IMR-90 (cell line): Measurements from ENCODE around the gene HECW1. TPM values are rescaled to one million over a fixed set of nuclear protein-coding genes. Genes with fewer than 3 reads are reported as not detected.
"Not testable (repeated sequence)": the region's sequence is repeated elsewhere in the genome, so short reads cannot be mapped to it uniquely, and the experiment has no call there.

ENCODE experiments used
- ATAC-seq: fragments of 200-7000 bp; cut with Tn5 transposase; 2 replicates; pipeline ENCODE4 v1.9.1; 2020; ENCODE audit warnings: low read depth, mild to moderate bottlenecking, moderate library complexity
- BruUV-seq: library from RNA; stranded (reverse); fragments of 400-500 nt; replicated peaks from 2 replicates; lab custom pipeline; 2021; lab: Mats Ljungman, UMichigan
- CTCF ChIA-PET: fragments of 300-600 bp; formaldehyde crosslinking; extraction: SDS; loops from one replicate; lab custom pipeline; 2021; ENCODE audit warnings: antibody characterized with exemption; lab: Yijun Ruan, JAX
- POLR2A ChIA-PET: fragments of 300-600 bp; sonication (Branson Sonifier 250); formaldehyde crosslinking; loops from one replicate; lab custom pipeline; 2022; ENCODE audit warnings: antibody characterized with exemption; ENCODE audit not compliant: unreplicated experiment; lab: Charles Lee
- DNase-seq: peaks from one replicate; pipeline ENCODE4 v3.0.0; 2013
- H2AFZ ChIP-seq: replicated peaks from 2 replicates; pipeline ENCODE3; 2013; ENCODE audit warnings: low read length, mild to moderate bottlenecking; ENCODE audit not compliant: poor library complexity
- H2AK5ac ChIP-seq: 2 replicates; pipeline ENCODE4 v1.6.1; 2013; ENCODE audit warnings: low read depth, low read length, inconsistent platforms
- H2AK9ac ChIP-seq: replicated peaks from 2 replicates; pipeline ENCODE3; 2013; ENCODE audit warnings: mild to moderate bottlenecking, low read depth, low read length, moderate library complexity; ENCODE audit not compliant: poor library complexity
- H2BK120ac ChIP-seq: 2 replicates; pipeline ENCODE4 v1.6.1; 2013; ENCODE audit warnings: low read depth, low read length, inconsistent platforms
- H2BK15ac ChIP-seq: 3 replicates; pipeline ENCODE4 v1.6.1; 2013; ENCODE audit warnings: low read depth, low read length, inconsistent platforms
- H2BK20ac ChIP-seq: 2 replicates; pipeline ENCODE4 v1.6.1; 2013; ENCODE audit warnings: low read depth, mild to moderate bottlenecking, inconsistent platforms, low read length, moderate library complexity
- H2BK5ac ChIP-seq: 2 replicates; pipeline ENCODE4 v1.6.1; 2013; ENCODE audit warnings: mild to moderate bottlenecking, low read depth, low read length, inconsistent platforms; ENCODE audit not compliant: poor library complexity, severe bottlenecking
- H3K14ac ChIP-seq: replicated peaks from 2 replicates; pipeline ENCODE4 v1.6.1; 2013; ENCODE audit warnings: low read depth, low read length, inconsistent platforms
- H3K18ac ChIP-seq: 2 replicates; pipeline ENCODE4 v1.6.1; 2013; ENCODE audit warnings: low read depth, low read length, control low read depth
- H3K23ac ChIP-seq: 2 replicates; pipeline ENCODE4 v1.6.1; 2013; ENCODE audit warnings: low read depth, low read length, inconsistent platforms
- H3K27ac ChIP-seq: 2 replicates; pipeline ENCODE4 v1.5.1; 2013; ENCODE audit warnings: mild to moderate bottlenecking, control low read depth, low read length; ENCODE audit not compliant: insufficient read depth
- H3K27me3 ChIP-seq: 2 replicates; pipeline ENCODE4 v1.6.1; 2013; ENCODE audit warnings: low read length; ENCODE audit not compliant: control insufficient read depth, insufficient read depth
- H3K36me3 ChIP-seq: 2 replicates; pipeline ENCODE4 v1.6.1; 2013; ENCODE audit warnings: low read length, mixed read lengths; ENCODE audit not compliant: control insufficient read depth, insufficient read depth
- H3K4ac ChIP-seq: 2 replicates; pipeline ENCODE4 v1.6.1; 2013; ENCODE audit warnings: low read depth, low read length, inconsistent platforms
- H3K4me1 ChIP-seq: 2 replicates; pipeline ENCODE4 v1.6.1; 2013; ENCODE audit warnings: low read length, mixed read lengths; ENCODE audit not compliant: control insufficient read depth, insufficient read depth
- H3K4me2 ChIP-seq: 2 replicates; pipeline ENCODE4 v1.6.1; 2013; ENCODE audit warnings: low read depth, mild to moderate bottlenecking, control low read depth, low read length, moderate library complexity
- H3K4me3 ChIP-seq: 2 replicates; pipeline ENCODE4 v1.5.1; 2013; ENCODE audit warnings: low read depth, mild to moderate bottlenecking, control low read depth, low read length, moderate library complexity; ENCODE audit not compliant: insufficient read depth
- H3K56ac ChIP-seq: 2 replicates; pipeline ENCODE4 v1.6.1; 2013; ENCODE audit warnings: low read length, inconsistent platforms; ENCODE audit not compliant: insufficient read depth; ENCODE audit errors: extremely low read depth
- H3K79me1 ChIP-seq, 2 experiments: 2 replicates each; pipeline ENCODE4 v1.6.1; 2013; ENCODE audit warnings: low read length in 2 of 2, inconsistent platforms in 1 of 2, low read depth in 1 of 2
- H3K9ac ChIP-seq: 2 replicates; pipeline ENCODE4 v1.6.1; 2013; ENCODE audit warnings: low read depth, low read length, control low read depth
- H3K9me1 ChIP-seq: 2 replicates; pipeline ENCODE4 v1.6.1; 2013; ENCODE audit warnings: low read length, inconsistent platforms; ENCODE audit not compliant: insufficient read depth
- H3K9me3 ChIP-seq: 2 replicates; pipeline ENCODE4 v1.6.1; 2013; ENCODE audit warnings: low read length; ENCODE audit not compliant: control insufficient read depth, insufficient read depth
- H4K20me1 ChIP-seq: 2 replicates; pipeline ENCODE4 v1.6.1; 2013; ENCODE audit warnings: low read length, inconsistent platforms; ENCODE audit not compliant: insufficient read depth
- H4K5ac ChIP-seq: 2 replicates; pipeline ENCODE4 v1.6.1; 2013; ENCODE audit warnings: mild to moderate bottlenecking, low read depth, low read length, control low read depth
- H4K8ac ChIP-seq, 2 experiments: 2 replicates each; pipeline ENCODE4 v1.6.1; 2013; ENCODE audit warnings: low read depth in 2 of 2, low read length in 2 of 2, control low read depth in 1 of 2, inconsistent platforms in 1 of 2
- H4K91ac ChIP-seq: 2 replicates; pipeline ENCODE4 v1.6.1; 2013; ENCODE audit warnings: low read depth, low read length, inconsistent platforms; ENCODE audit not compliant: insufficient read depth
- WGBS, 2 experiments: methylation state at CpG; one replicate each; pipeline versions ENCODE4 v1.1.5 to v1.1.7; 2013; ENCODE audit warnings: missing lambda C conversion rate in 2 of 2; ENCODE audit not compliant: insufficient read length in 1 of 2; ENCODE audit errors: extremely low coverage in 2 of 2; 5-methylcytosine and 5-hydroxymethylcytosine counted together
- dilution Hi-C: fragments of 300-500 bp; cut with HindIII; formaldehyde crosslinking; loops from one replicate; pipeline ENCODE4 v1.14.3; 2018; ENCODE audit warnings: low sequenced_read_pairs; ENCODE audit not compliant: unreplicated experiment
- in situ Hi-C: fragments of 300-500 bp; cut with MboI; formaldehyde crosslinking; loops from 3 replicates; pipeline ENCODE4 v1.14.3; 2019; ENCODE audit warnings: low sequenced_read_pairs, inconsistent platforms, mixed read lengths
- intact Hi-C: fragments of 100-400 bp; cut with micrococcal nuclease; formaldehyde crosslinking; loops from 2 replicates; pipeline ENCODE4 v1.10.0; 2022
- polyA plus RNA-seq, 3 experiments: library from polyadenylated mRNA; depleted of rRNA; stranded (reverse); fragments of >200 nt; gene quantifications; 2 replicates each; pipeline ENCODE4 v1.2.3, GENCODE V29; 2012; ENCODE audit warnings: low replicate concordance in 1 of 3
- total RNA-seq: library from RNA; depleted of rRNA; stranded (reverse); fragments of >200 nt; gene quantifications from 2 replicates; pipeline ENCODE4 v1.2.3, GENCODE V29; 2012

HECW1 gene
- total and polyA plus RNA-seq, 2 of the 4 experiments (the other 2 are of a cell fraction), result 0.56 to 1.3 TPM

DNA sequence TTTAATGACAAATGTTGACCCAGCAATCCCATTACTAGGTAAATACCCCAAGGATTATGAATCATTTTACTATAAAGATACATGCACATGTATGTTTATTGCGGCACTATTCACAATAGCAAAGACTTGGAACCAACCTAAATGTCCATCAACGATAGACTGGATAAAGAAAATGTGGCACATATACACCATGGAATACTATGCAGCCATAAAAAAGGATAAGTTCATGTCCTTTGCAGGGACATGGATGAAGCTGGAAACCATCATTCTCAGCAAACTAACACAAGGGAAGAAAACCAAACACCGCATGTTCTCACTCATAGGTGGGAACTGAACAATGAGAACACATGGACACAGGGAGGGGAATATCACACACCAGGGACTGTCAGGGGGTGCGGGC is 38.6 kb upstream of the HECW1 start:
- H3K4ac ChIP-seq, H3K9ac ChIP-seq, dilution Hi-C loops, H3K4me1 ChIP-seq, H2BK5ac ChIP-seq, H3K27ac ChIP-seq, ATAC-seq, H4K8ac ChIP-seq, H3K9me1 ChIP-seq, H4K20me1 ChIP-seq, H2AK9ac ChIP-seq, H3K9me3 ChIP-seq, H4K91ac ChIP-seq, H2BK120ac ChIP-seq, H3K27me3 ChIP-seq, POLR2A ChIA-PET, H3K56ac ChIP-seq, H2AFZ ChIP-seq, CTCF ChIA-PET, BruUV-seq, intact Hi-C loops, H4K5ac ChIP-seq, in situ Hi-C loops, H3K14ac ChIP-seq, H3K36me3 ChIP-seq, H3K4me2 ChIP-seq, H3K18ac ChIP-seq, H2BK20ac ChIP-seq, DNase-seq, H3K23ac ChIP-seq, H2AK5ac ChIP-seq, H3K79me1 ChIP-seq, H3K4me3 ChIP-seq, H2BK15ac ChIP-seq: not testable (repeated sequence)
- no CpG with 5 or more reads among the region's 4 CpGs for WGBS, 2 experiments
